K562 (cell line): Measurements from ENCODE around the gene USP22. TPM values are rescaled to one million over a fixed set of nuclear protein-coding genes. Genes with fewer than 3 reads are reported as not detected.

Experiments
- BMI1 ChIP-seq: fragments of 150-350 bp; IDR thresholded peaks from 2 replicates; pipeline ENCODE4 v1.6.1; 2014; ENCODE audit warnings: low read length
- ELF1 ChIP-seq: fragments of 200-800 bp; sonication (Bioruptor generic); IDR thresholded peaks from 2 replicates; pipeline ENCODE4 v1.6.1; 2016; ENCODE audit warnings: missing genetic modification characterization, missing compliant biosample characterization
- FIP1L1 ChIP-seq: fragments of 200-400 bp; formaldehyde crosslinking; IDR thresholded peaks from 2 replicates; pipeline ENCODE4 v1.6.1; 2018; ENCODE audit warnings: mild to moderate bottlenecking, low read depth, low read length; ENCODE audit not compliant: poor library complexity, severe bottlenecking
- HLTF ChIP-seq: fragments of 450-650 bp; IDR thresholded peaks from 2 replicates; pipeline ENCODE4 v1.6.1; 2016
- HNRNPLL ChIP-seq: fragments of 200-400 bp; formaldehyde crosslinking; IDR thresholded peaks from 2 replicates; pipeline ENCODE4 v1.6.1; 2017; ENCODE audit warnings: low read length, low read depth, mild to moderate bottlenecking; ENCODE audit not compliant: poor library complexity, severe bottlenecking
- JUNB ChIP-seq: fragments of 450-650 bp; formaldehyde crosslinking; conservative IDR thresholded peaks from 2 replicates; pipeline ENCODE4 v1.4.0; 2020; ENCODE audit warnings: mild to moderate bottlenecking
- KAT2B ChIP-seq: IDR thresholded peaks from one replicate; pipeline ENCODE4 v1.6.1; 2012; ENCODE audit warnings: low read depth, mild to moderate bottlenecking, control low read depth, inconsistent platforms, low read length, moderate library complexity
- NR2C2 ChIP-seq, 2 experiments: fragments of 200-800 bp in 1 of 2; sonication (Bioruptor generic) in 1 of 2; sonication (generic) in 1 of 2; formaldehyde crosslinking in 1 of 2; IDR thresholded peaks; 2 replicates each; pipeline versions ENCODE4 v1.6.1 to v1.8.0; 2016 to 2022; ENCODE audit warnings: mild to moderate bottlenecking in 1 of 2, missing compliant biosample characterization in 1 of 2, missing genetic modification characterization in 1 of 2, missing genetic modification reagents in 1 of 2
- POLR2A ChIP-seq: fragments of 450-650 bp; conservative IDR thresholded peaks from 2 replicates; pipeline ENCODE4 v1.6.1; 2016
- PRMT5 ChIP-seq: sonication (generic); formaldehyde crosslinking; IDR thresholded peaks from 2 replicates; pipeline ENCODE4 v1.5.0; 2020; ENCODE audit warnings: missing genetic modification reagents
- SMARCC2 ChIP-seq: fragments of 450-650 bp; IDR thresholded peaks from 2 replicates; pipeline ENCODE4 v1.6.1; 2017; ENCODE audit warnings: antibody characterized with exemption, moderate library complexity, mild to moderate bottlenecking, low read depth
- SRF ChIP-seq, 2 experiments: fragments of 250-450, 450-650 bp in 1 of 2; sonication (Bioruptor Pico) in 1 of 2; sonication (generic) in 1 of 2; formaldehyde crosslinking; IDR thresholded peaks; 2 replicates each; pipeline versions ENCODE4 v1.5.0 to v1.5.1; 2020 to 2022; ENCODE audit warnings: mild to moderate bottlenecking in 1 of 2, missing genetic modification reagents in 1 of 2
- TEAD1 ChIP-seq, 2 experiments: fragments of 450-650 bp in 1 of 2; sonication (generic) in 1 of 2; formaldehyde crosslinking; IDR thresholded peaks; 2 replicates each; pipeline versions ENCODE4 v1.4.0 to v1.8.0; 2020 to 2022; ENCODE audit warnings: mild to moderate bottlenecking in 2 of 2, missing genetic modification reagents in 1 of 2
- XRCC4 ChIP-seq: IDR thresholded peaks from one replicate; pipeline ENCODE4 v1.6.1; 2011; ENCODE audit not compliant: insufficient read depth, insufficient read length; ENCODE audit errors: extremely low read depth
- polyA plus RNA-seq, 8 experiments: library from polyadenylated mRNA; depleted of rRNA in 4 of 8; stranded (reverse) in 5 of 8; unstranded in 3 of 8; fragments of >200 nt; fragmentation: Nextera tagmentation in 2 of 8; fragmentation: Illumina TruSeq in 1 of 8; extraction: Ambion mirVana in 2 of 8; extraction: Trizol in 1 of 8; gene quantifications; 2 replicates each; pipeline versions ENCODE4 v1.2.1 to v1.2.3, GENCODE V29; 2011 to 2014; ENCODE audit warnings: inconsistent platforms in 1 of 8, missing spikeins in 1 of 8
- total RNA-seq, 7 experiments: library from RNA; depleted of rRNA in 6 of 7; stranded (reverse); fragments of >200 nt in 6 of 7; fragmentation: Illumina TruSeq in 2 of 7; extraction: Trizol in 2 of 7; gene quantifications; 2 replicates each; pipeline versions ENCODE4 v1.2.1 to v1.2.3, GENCODE V29; 2011 to 2021; ENCODE audit warnings: low replicate concordance in 1 of 7
- TF ChIP-seq, protein P1 (sequence below): fragments of 450-650 bp; formaldehyde crosslinking; IDR thresholded peaks from 2 replicates; pipeline ENCODE4 v1.4.0; 2020; ENCODE audit warnings: mild to moderate bottlenecking, moderate library complexity
- TF ChIP-seq, protein P2 (sequence below): fragments of 250-450 bp; sonication (Bioruptor Pico); IDR thresholded peaks from 2 replicates; pipeline ENCODE4 v1.5.0; 2021
- TF ChIP-seq, protein P3 (sequence below), 2 experiments: fragments of 450-650 bp in 1 of 2; IDR thresholded peaks; 2 replicates each; pipeline ENCODE4 v1.6.1; 2011 to 2017; ENCODE audit warnings: low read depth in 2 of 2, antibody characterized with exemption in 1 of 2, borderline replicate concordance in 1 of 2, low read length in 1 of 2, mild to moderate bottlenecking in 1 of 2, mixed read lengths in 1 of 2; ENCODE audit not compliant: control insufficient read depth in 1 of 2
- TF ChIP-seq, protein P4 (sequence below): fragments of 250-450 bp; sonication (Bioruptor Pico); IDR thresholded peaks from 2 replicates; pipeline ENCODE4 v1.8.0; 2021; ENCODE audit warnings: mild to moderate bottlenecking, moderate library complexity
- TF ChIP-seq, protein P5 (sequence below): fragments of 450-650 bp; IDR thresholded peaks from 2 replicates; pipeline ENCODE4 v1.6.1; 2017; ENCODE audit warnings: mild to moderate bottlenecking, moderate library complexity

The USP22 gene
- total and polyA plus RNA-seq, 9 of the 15 experiments (the other 6 are each of a cell fraction or from before 2014, with no cell fraction given) = 6.5 to 113 (median 58.9) TPM

DNA sequence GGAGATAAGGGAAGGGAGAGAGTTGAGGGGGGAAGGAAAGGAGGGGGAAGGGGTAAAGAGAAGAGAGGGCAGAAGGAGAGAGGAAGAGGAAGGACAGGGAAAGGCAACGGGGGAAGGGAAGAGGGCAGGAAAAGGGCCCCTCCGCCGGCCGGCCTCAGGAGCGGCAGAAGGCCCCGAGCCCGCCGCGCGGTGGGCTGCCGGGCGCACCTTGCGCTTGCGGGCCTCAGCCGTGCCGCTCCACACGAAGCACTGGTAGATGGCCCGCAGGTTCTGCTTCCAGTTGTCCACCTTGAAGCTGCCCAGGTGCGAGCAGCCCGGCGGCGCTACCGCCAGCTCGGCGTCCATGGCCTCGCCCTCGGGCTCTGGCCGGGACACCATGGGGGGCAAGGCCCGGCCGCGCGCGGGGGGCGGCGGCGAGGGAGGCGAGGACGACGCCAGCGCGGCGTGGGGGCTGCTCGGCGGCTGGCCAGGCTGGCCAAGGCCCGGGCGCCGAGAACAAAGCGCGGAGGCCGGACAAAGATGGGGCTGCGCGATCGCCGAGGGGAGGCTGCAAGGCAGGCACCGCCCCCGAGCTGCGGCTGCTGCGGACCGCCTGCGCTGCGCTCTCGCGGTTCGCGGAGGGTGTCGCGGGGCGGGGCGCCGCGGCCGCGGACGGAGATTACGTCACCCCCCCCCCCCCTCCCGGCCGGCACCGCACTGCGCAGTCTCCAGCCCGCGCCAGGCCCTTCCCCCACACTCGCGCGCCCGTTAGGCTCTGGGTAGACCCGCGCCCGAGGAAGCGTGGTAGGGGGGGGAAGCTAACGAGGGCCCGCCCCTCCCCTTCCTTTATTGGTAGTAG is at the start of gene USP22 (continued):
- TF ChIP-seq, protein P1, sequence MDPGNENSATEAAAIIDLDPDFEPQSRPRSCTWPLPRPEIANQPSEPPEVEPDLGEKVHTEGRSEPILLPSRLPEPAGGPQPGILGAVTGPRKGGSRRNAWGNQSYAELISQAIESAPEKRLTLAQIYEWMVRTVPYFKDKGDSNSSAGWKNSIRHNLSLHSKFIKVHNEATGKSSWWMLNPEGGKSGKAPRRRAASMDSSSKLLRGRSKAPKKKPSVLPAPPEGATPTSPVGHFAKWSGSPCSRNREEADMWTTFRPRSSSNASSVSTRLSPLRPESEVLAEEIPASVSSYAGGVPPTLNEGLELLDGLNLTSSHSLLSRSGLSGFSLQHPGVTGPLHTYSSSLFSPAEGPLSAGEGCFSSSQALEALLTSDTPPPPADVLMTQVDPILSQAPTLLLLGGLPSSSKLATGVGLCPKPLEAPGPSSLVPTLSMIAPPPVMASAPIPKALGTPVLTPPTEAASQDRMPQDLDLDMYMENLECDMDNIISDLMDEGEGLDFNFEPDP (CRISPR knock-in tag) = no peak
- TF ChIP-seq SRF (CRISPR knock-in tag; IDR thresholded peaks at IDR 0.05) (no peak), HNRNPLL (peak; percentile 60), NR2C2 (CRISPR knock-in tag; IDR thresholded peaks at IDR 0.05) (no peak), NR2C2 (tag; IDR thresholded peaks at IDR 0.05) (peak; percentile 87), XRCC4 (no peak), HLTF (no peak), ELF1 (no peak), KAT2B (no peak), SMARCC2 (no peak), PRMT5 (CRISPR knock-in tag) (no peak), TEAD1 (CRISPR knock-in tag; IDR thresholded peaks at IDR 0.05) (no peak), FIP1L1 (no peak), BMI1 (no peak), JUNB (no peak), POLR2A (peak; percentile 71)
- TF ChIP-seq, protein P2, sequence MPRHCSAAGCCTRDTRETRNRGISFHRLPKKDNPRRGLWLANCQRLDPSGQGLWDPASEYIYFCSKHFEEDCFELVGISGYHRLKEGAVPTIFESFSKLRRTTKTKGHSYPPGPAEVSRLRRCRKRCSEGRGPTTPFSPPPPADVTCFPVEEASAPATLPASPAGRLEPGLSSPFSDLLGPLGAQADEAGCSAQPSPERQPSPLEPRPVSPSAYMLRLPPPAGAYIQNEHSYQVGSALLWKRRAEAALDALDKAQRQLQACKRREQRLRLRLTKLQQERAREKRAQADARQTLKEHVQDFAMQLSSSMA = no peak
- TF ChIP-seq, protein P3, sequence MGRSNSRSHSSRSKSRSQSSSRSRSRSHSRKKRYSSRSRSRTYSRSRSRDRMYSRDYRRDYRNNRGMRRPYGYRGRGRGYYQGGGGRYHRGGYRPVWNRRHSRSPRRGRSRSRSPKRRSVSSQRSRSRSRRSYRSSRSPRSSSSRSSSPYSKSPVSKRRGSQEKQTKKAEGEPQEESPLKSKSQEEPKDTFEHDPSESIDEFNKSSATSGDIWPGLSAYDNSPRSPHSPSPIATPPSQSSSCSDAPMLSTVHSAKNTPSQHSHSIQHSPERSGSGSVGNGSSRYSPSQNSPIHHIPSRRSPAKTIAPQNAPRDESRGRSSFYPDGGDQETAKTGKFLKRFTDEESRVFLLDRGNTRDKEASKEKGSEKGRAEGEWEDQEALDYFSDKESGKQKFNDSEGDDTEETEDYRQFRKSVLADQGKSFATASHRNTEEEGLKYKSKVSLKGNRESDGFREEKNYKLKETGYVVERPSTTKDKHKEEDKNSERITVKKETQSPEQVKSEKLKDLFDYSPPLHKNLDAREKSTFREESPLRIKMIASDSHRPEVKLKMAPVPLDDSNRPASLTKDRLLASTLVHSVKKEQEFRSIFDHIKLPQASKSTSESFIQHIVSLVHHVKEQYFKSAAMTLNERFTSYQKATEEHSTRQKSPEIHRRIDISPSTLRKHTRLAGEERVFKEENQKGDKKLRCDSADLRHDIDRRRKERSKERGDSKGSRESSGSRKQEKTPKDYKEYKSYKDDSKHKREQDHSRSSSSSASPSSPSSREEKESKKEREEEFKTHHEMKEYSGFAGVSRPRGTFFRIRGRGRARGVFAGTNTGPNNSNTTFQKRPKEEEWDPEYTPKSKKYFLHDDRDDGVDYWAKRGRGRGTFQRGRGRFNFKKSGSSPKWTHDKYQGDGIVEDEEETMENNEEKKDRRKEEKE (IDR thresholded peaks at IDR 0.05; ENCODE audit: borderline replicate concordance in 1 of 2, control insufficient read depth in 1 of 2, low read depth in 2 of 2, low read length in 1 of 2) = no peak
- TF ChIP-seq, protein P4, sequence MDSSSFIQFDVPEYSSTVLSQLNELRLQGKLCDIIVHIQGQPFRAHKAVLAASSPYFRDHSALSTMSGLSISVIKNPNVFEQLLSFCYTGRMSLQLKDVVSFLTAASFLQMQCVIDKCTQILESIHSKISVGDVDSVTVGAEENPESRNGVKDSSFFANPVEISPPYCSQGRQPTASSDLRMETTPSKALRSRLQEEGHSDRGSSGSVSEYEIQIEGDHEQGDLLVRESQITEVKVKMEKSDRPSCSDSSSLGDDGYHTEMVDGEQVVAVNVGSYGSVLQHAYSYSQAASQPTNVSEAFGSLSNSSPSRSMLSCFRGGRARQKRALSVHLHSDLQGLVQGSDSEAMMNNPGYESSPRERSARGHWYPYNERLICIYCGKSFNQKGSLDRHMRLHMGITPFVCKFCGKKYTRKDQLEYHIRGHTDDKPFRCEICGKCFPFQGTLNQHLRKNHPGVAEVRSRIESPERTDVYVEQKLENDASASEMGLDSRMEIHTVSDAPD (CRISPR knock-in tag) = no peak
- TF ChIP-seq, protein P5, sequence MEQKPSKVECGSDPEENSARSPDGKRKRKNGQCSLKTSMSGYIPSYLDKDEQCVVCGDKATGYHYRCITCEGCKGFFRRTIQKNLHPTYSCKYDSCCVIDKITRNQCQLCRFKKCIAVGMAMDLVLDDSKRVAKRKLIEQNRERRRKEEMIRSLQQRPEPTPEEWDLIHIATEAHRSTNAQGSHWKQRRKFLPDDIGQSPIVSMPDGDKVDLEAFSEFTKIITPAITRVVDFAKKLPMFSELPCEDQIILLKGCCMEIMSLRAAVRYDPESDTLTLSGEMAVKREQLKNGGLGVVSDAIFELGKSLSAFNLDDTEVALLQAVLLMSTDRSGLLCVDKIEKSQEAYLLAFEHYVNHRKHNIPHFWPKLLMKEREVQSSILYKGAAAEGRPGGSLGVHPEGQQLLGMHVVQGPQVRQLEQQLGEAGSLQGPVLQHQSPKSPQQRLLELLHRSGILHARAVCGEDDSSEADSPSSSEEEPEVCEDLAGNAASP = no peak
